ENCODE data around the gene TMIE. TPM values are rescaled to one million over a fixed set of nuclear protein-coding genes. Genes with fewer than 3 reads are reported as not detected.

The TMIE gene
- total RNA-seq, 1 experiment from 2014 or later = not detected

- DNase-seq (ENCODE audit: low read depth) = no peak
These were observed 31.8 kb upstream of the TMIE start for GRCh38 chr3:46669191-46669999.

GRCh38 chr3:46670000-46670890 is 30.9 kb upstream of the TMIE start:
- no peak for DNase-seq (ENCODE audit: low read depth)

- no peak for DNase-seq (ENCODE audit: low read depth)
These were observed 30.2 kb upstream of the TMIE start for GRCh38 chr3:46670891-46671427.

- DNase-seq (ENCODE audit: low read depth) = no peak
These were observed 29.4 kb upstream of the TMIE start for GRCh38 chr3:46671541-46672348.

- no peak for DNase-seq (ENCODE audit: low read depth)
These were observed 28.9 kb upstream of the TMIE start for GRCh38 chr3:46672349-46672695.

GRCh38 chr3:46673151-46674030 is 27.8 kb upstream of the TMIE start:
- no peak for DNase-seq (ENCODE audit: low read depth)

- DNase-seq (ENCODE audit: low read depth) = no peak
These were observed 27.0 kb upstream of the TMIE start for GRCh38 chr3:46674031-46674845.

GRCh38 chr3:46675426-46675825 is 25.8 kb upstream of the TMIE start:
- DNase-seq (ENCODE audit: low read depth) = no peak

- peak; percentile 79 for DNase-seq (ENCODE audit: low read depth)
These were observed 25.2 kb upstream of the TMIE start for GRCh38 chr3:46675843-46676567.

- no peak for DNase-seq (ENCODE audit: low read depth)
These were observed 24.4 kb upstream of the TMIE start for GRCh38 chr3:46676601-46677410.

GRCh38 chr3:46677411-46677726 is 23.8 kb upstream of the TMIE start:
- DNase-seq (ENCODE audit: low read depth) = no peak

- no peak for DNase-seq (ENCODE audit: low read depth)
These were observed 22.9 kb upstream of the TMIE start for GRCh38 chr3:46678280-46678679.

- no peak for DNase-seq (ENCODE audit: low read depth)
These were observed 21.5 kb upstream of the TMIE start for GRCh38 chr3:46679681-46680080.

GRCh38 chr3:46680298-46680826 is 20.8 kb upstream of the TMIE start:
- no peak for DNase-seq (ENCODE audit: low read depth)

- no peak for DNase-seq (ENCODE audit: low read depth)
These were observed 19.8 kb upstream of the TMIE start for GRCh38 chr3:46681387-46681786.

- no peak for DNase-seq (ENCODE audit: low read depth)
These were observed 19.2 kb upstream of the TMIE start for GRCh38 chr3:46681856-46682540.

- DNase-seq (ENCODE audit: low read depth) = no peak
These were observed 18.2 kb upstream of the TMIE start for GRCh38 chr3:46682974-46683373.
